ENCODE data around the gene GRIA3.
"Not testable (repeated sequence)": the region's sequence is repeated elsewhere in the genome, so short reads cannot be mapped to it uniquely, and the experiment has no call there.

GRIA3 gene

GRCh38 chrX:123436512-123437136 is 252.5 kb downstream of the GRIA3 start:
- H3K36me3 ChIP-seq (ENCODE audit: control insufficient read depth, insufficient read depth, low read length): no peaks in the 10 kb centered on the region
- H3K4me3 ChIP-seq (ENCODE audit: insufficient read depth, low read depth, low read length): no peak overlapping the region
- WGBS, 2 experiments: 72 to 74% methylated on average over 5 of the region's 5 CpGs

GRCh38 chrX:123439926-123440325 is 255.8 kb downstream of the GRIA3 start:
- not testable (repeated sequence) for H3K4me1 ChIP-seq (ENCODE audit: control insufficient read depth, insufficient read depth, low read length); H3K36me3 ChIP-seq (ENCODE audit: control insufficient read depth, insufficient read depth, low read length); H3K4me3 ChIP-seq (ENCODE audit: insufficient read depth, low read depth, low read length); H3K9me3 ChIP-seq (ENCODE audit: control insufficient read depth, low read length); H3K27ac ChIP-seq (ENCODE audit: insufficient read depth, low read depth, low read length, poor library complexity, severe bottlenecking); H3K27me3 ChIP-seq (ENCODE audit: control insufficient read depth, insufficient read depth, low read length, poor library complexity, severe bottlenecking)
- 87 to 93% methylated on average over 3 of the region's 3 CpGs for WGBS, 2 experiments

More at GRCh38 chrX:123436512-123437136, 252.5 kb downstream of the GRIA3 start:
- H3K4me1 ChIP-seq (ENCODE audit: control insufficient read depth, insufficient read depth, low read length): no peaks in the 10 kb centered on the region
- H3K27ac ChIP-seq (ENCODE audit: insufficient read depth, low read depth, low read length, poor library complexity, severe bottlenecking): no peak overlapping the region
- H3K27me3 ChIP-seq (ENCODE audit: control insufficient read depth, insufficient read depth, low read length, poor library complexity, severe bottlenecking): no peaks in the 10 kb centered on the region
- H3K9me3 ChIP-seq (ENCODE audit: control insufficient read depth, low read length): no peaks in the 10 kb centered on the region

- no peak overlapping the region for H3K27ac ChIP-seq (ENCODE audit: insufficient read depth, low read depth, low read length, poor library complexity, severe bottlenecking)
- H3K9me3 ChIP-seq (ENCODE audit: control insufficient read depth, low read length): no peaks in the 10 kb centered on the region
- H3K36me3 ChIP-seq (ENCODE audit: control insufficient read depth, insufficient read depth, low read length): no peaks in the 10 kb centered on the region
- no peak overlapping the region for H3K4me3 ChIP-seq (ENCODE audit: insufficient read depth, low read depth, low read length)
- no peaks in the 10 kb centered on the region for H3K27me3 ChIP-seq (ENCODE audit: control insufficient read depth, insufficient read depth, low read length, poor library complexity, severe bottlenecking)
- WGBS, 2 experiments: 92% methylated on average over 5 of the region's 5 CpGs; no CpG with 5 or more reads in 1 of the 2 experiments
- H3K4me1 ChIP-seq (ENCODE audit: control insufficient read depth, insufficient read depth, low read length): no peaks in the 10 kb centered on the region
Observed at GRCh38 chrX:123442764-123443163, 258.7 kb downstream of the GRIA3 start.

GRCh38 chrX:123447506-123447905 is 263.4 kb downstream of the GRIA3 start:
- Histone ChIP-seq H3K4me3 (ENCODE audit: insufficient read depth, low read depth, low read length) (no peak overlapping the region), H3K4me1 (ENCODE audit: control insufficient read depth, insufficient read depth, low read length) (no peaks in the 10 kb centered on the region), H3K9me3 (ENCODE audit: control insufficient read depth, low read length) (no peaks in the 10 kb centered on the region), H3K27ac (ENCODE audit: insufficient read depth, low read depth, low read length, poor library complexity, severe bottlenecking) (no peak overlapping the region), H3K36me3 (ENCODE audit: control insufficient read depth, insufficient read depth, low read length) (no peaks in the 10 kb centered on the region), H3K27me3 (ENCODE audit: control insufficient read depth, insufficient read depth, low read length, poor library complexity, severe bottlenecking) (no peaks in the 10 kb centered on the region)
- WGBS, 2 experiments: 86 to 100% methylated on average over 1 of the region's 3 CpGs

- H3K27ac ChIP-seq (ENCODE audit: insufficient read depth, low read depth, low read length, poor library complexity, severe bottlenecking): no peak overlapping the region
- WGBS, 2 experiments: 89 to 100% methylated on average over 2 to 3 of the region's 4 CpGs
- no peaks in the 10 kb centered on the region for H3K36me3 ChIP-seq (ENCODE audit: control insufficient read depth, insufficient read depth, low read length)
- H3K4me3 ChIP-seq (ENCODE audit: insufficient read depth, low read depth, low read length): no peak overlapping the region
- H3K4me1 ChIP-seq (ENCODE audit: control insufficient read depth, insufficient read depth, low read length): no peaks in the 10 kb centered on the region
- no peaks in the 10 kb centered on the region for H3K27me3 ChIP-seq (ENCODE audit: control insufficient read depth, insufficient read depth, low read length, poor library complexity, severe bottlenecking)
- no peaks in the 10 kb centered on the region for H3K9me3 ChIP-seq (ENCODE audit: control insufficient read depth, low read length)
Observed at GRCh38 chrX:123449335-123449734, 265.3 kb downstream of the GRIA3 start.

- H3K4me3 ChIP-seq (ENCODE audit: insufficient read depth, low read depth, low read length): no peak overlapping the region
- no peaks in the 10 kb centered on the region for H3K9me3 ChIP-seq (ENCODE audit: control insufficient read depth, low read length)
- no peaks in the 10 kb centered on the region for H3K27me3 ChIP-seq (ENCODE audit: control insufficient read depth, insufficient read depth, low read length, poor library complexity, severe bottlenecking)
- no peaks in the 10 kb centered on the region for H3K36me3 ChIP-seq (ENCODE audit: control insufficient read depth, insufficient read depth, low read length)
- WGBS, 2 experiments: 0 to 12% methylated on average over 1 to 2 of the region's 3 CpGs
- H3K4me1 ChIP-seq (ENCODE audit: control insufficient read depth, insufficient read depth, low read length): no peaks in the 10 kb centered on the region
- H3K27ac ChIP-seq (ENCODE audit: insufficient read depth, low read depth, low read length, poor library complexity, severe bottlenecking): no peak overlapping the region
Observed at GRCh38 chrX:123450222-123450621, 266.1 kb downstream of the GRIA3 start.

- Histone ChIP-seq H3K27me3 (ENCODE audit: control insufficient read depth, insufficient read depth, low read length, poor library complexity, severe bottlenecking) (no peaks in the 10 kb centered on the region), H3K9me3 (ENCODE audit: control insufficient read depth, low read length) (no peaks in the 10 kb centered on the region), H3K4me3 (ENCODE audit: insufficient read depth, low read depth, low read length) (no peak overlapping the region), H3K36me3 (ENCODE audit: control insufficient read depth, insufficient read depth, low read length) (no peaks in the 10 kb centered on the region), H3K27ac (ENCODE audit: insufficient read depth, low read depth, low read length, poor library complexity, severe bottlenecking) (no peak overlapping the region), H3K4me1 (ENCODE audit: control insufficient read depth, insufficient read depth, low read length) (no peaks in the 10 kb centered on the region)
- 89 to 93% methylated on average over 1 of the region's 1 CpG for WGBS, 2 experiments
Observed at GRCh38 chrX:123454712-123455431, 270.8 kb downstream of the GRIA3 start.

- 91 to 96% methylated on average over 1 of the region's 1 CpG for WGBS, 2 experiments
- Histone ChIP-seq H3K9me3 (ENCODE audit: control insufficient read depth, low read length) (no peaks in the 10 kb centered on the region), H3K4me3 (ENCODE audit: insufficient read depth, low read depth, low read length) (no peak overlapping the region), H3K36me3 (ENCODE audit: control insufficient read depth, insufficient read depth, low read length) (no peaks in the 10 kb centered on the region), H3K27ac (ENCODE audit: insufficient read depth, low read depth, low read length, poor library complexity, severe bottlenecking) (no peak overlapping the region), H3K4me1 (ENCODE audit: control insufficient read depth, insufficient read depth, low read length) (no peaks in the 10 kb centered on the region), H3K27me3 (ENCODE audit: control insufficient read depth, insufficient read depth, low read length, poor library complexity, severe bottlenecking) (no peaks in the 10 kb centered on the region)
Observed at GRCh38 chrX:123455693-123456092, 271.6 kb downstream of the GRIA3 start.

- H3K36me3 ChIP-seq (ENCODE audit: control insufficient read depth, insufficient read depth, low read length): no peaks in the 10 kb centered on the region
- no peaks in the 10 kb centered on the region for H3K27me3 ChIP-seq (ENCODE audit: control insufficient read depth, insufficient read depth, low read length, poor library complexity, severe bottlenecking)
- H3K9me3 ChIP-seq (ENCODE audit: control insufficient read depth, low read length): no peaks in the 10 kb centered on the region
- no peak overlapping the region for H3K27ac ChIP-seq (ENCODE audit: insufficient read depth, low read depth, low read length, poor library complexity, severe bottlenecking)
- H3K4me3 ChIP-seq (ENCODE audit: insufficient read depth, low read depth, low read length): no peak overlapping the region
- WGBS, 2 experiments: 95 to 98% methylated on average over 8 to 10 of the region's 10 CpGs
- no peaks in the 10 kb centered on the region for H3K4me1 ChIP-seq (ENCODE audit: control insufficient read depth, insufficient read depth, low read length)
Observed at GRCh38 chrX:123464709-123465108, 280.6 kb downstream of the GRIA3 start.

GRCh38 chrX:123468481-123468880 is 284.4 kb downstream of the GRIA3 start:
- WGBS, 2 experiments: 82 to 94% methylated on average over 2 of the region's 4 CpGs
- Histone ChIP-seq H3K9me3 (ENCODE audit: control insufficient read depth, low read length) (no peaks in the 10 kb centered on the region), H3K4me3 (ENCODE audit: insufficient read depth, low read depth, low read length) (no peak overlapping the region), H3K27ac (ENCODE audit: insufficient read depth, low read depth, low read length, poor library complexity, severe bottlenecking) (no peak overlapping the region), H3K4me1 (ENCODE audit: control insufficient read depth, insufficient read depth, low read length) (no peaks in the 10 kb centered on the region), H3K36me3 (ENCODE audit: control insufficient read depth, insufficient read depth, low read length) (no peaks in the 10 kb centered on the region), H3K27me3 (ENCODE audit: control insufficient read depth, insufficient read depth, low read length, poor library complexity, severe bottlenecking) (no peaks in the 10 kb centered on the region)

All from ectodermal cell (in vitro differentiated cells).